DND-41 (cell line): ENCODE measurements around the gene CDCA7L.

Experiments
- CTCF ChIP-seq: IDR thresholded peaks from 2 replicates; pipeline ENCODE4 v1.5.1; 2012; ENCODE audit warnings: borderline replicate concordance, low read length, moderate library complexity, mild to moderate bottlenecking; ENCODE audit not compliant: poor library complexity, severe bottlenecking; ENCODE audit errors: extremely low read depth
- EZH2 ChIP-seq: IDR thresholded peaks from 3 replicates; pipeline ENCODE4 v1.6.1; 2012; ENCODE audit warnings: borderline replicate concordance, low read depth, mild to moderate bottlenecking, moderate library complexity, low read length, inconsistent platforms; ENCODE audit not compliant: severe bottlenecking

GRCh38 chr7:21983056-21983455 lies 37.4 kb upstream of the CDCA7L start:
- TF ChIP-seq EZH2 = no peak
- no peak for TF ChIP-seq CTCF
